ACC112 (cell line): ENCODE results near the gene EPG5.
"Not testable (repeated sequence)": the region's sequence is repeated elsewhere in the genome, so short reads cannot be mapped to it uniquely, and the experiment has no call there.

Experiments used
- H2AFZ ChIP-seq: fragments of 200-600 bp; sonication (generic); one replicate; pipeline ENCODE4 v1.6.0; 2017; ENCODE audit warnings: antibody characterized with exemption, low read length; ENCODE audit not compliant: unreplicated experiment
- H3K27ac ChIP-seq: fragments of 200-600 bp; sonication (generic); 2 replicates; pipeline ENCODE4 v1.5.1; 2014; ENCODE audit warnings: low read depth, mild to moderate bottlenecking, antibody characterized with exemption, low read length, moderate library complexity
- H3K27me3 ChIP-seq: fragments of 200-600 bp; sonication (generic); 2 replicates; pipeline ENCODE4 v1.6.1; 2014; ENCODE audit warnings: mild to moderate bottlenecking, antibody characterized with exemption, low read length, moderate library complexity, mixed read lengths; ENCODE audit not compliant: insufficient read depth
- H3K36me3 ChIP-seq: fragments of 200-600 bp; sonication (generic); 2 replicates; pipeline ENCODE4 v1.6.1; 2016; ENCODE audit warnings: mild to moderate bottlenecking, antibody characterized with exemption, low read length, moderate library complexity, mixed read lengths; ENCODE audit not compliant: insufficient read depth
- H3K4me1 ChIP-seq: fragments of 200-600 bp; sonication (generic); one replicate; pipeline ENCODE4 v1.6.1; 2016; ENCODE audit warnings: low read length, mixed read lengths; ENCODE audit not compliant: insufficient read depth, unreplicated experiment, control insufficient read depth
- H3K4me3 ChIP-seq: fragments of 200-600 bp; sonication (generic); 2 replicates; pipeline ENCODE4 v1.5.1; 2014; ENCODE audit warnings: mild to moderate bottlenecking, low read depth, low read length
- H3K79me2 ChIP-seq: fragments of 200-600 bp; sonication (generic); one replicate; pipeline ENCODE4 v1.6.0; 2016; ENCODE audit warnings: low read length; ENCODE audit not compliant: control insufficient read depth, unreplicated experiment, insufficient read depth

The EPG5 gene

DNA sequence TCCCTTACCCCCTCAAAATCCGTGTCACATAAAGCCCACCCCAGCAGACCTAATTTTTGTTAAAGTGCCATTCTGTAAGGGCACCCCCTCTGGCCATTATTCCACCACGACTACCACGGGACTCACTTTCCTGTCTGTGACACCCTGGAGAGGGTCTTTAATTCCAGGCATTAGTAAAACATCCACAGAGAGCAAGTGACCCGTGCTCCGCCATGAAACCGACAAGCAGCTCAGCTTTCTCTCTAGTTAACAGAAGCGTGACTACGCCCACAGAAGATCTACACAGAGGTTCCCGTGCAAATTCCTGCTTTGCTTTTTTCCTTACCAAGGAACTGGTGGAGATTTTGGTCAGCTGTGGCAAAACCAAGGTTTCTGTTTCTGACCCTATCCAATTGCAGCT, 137.3 kb downstream of the EPG5 start:
- H3K79me2 ChIP-seq = no peaks in the 10 kb centered on the region
- H3K27me3 ChIP-seq = no peaks in the 10 kb centered on the region
- H3K4me1 ChIP-seq = peaks cover 15% of the 10 kb centered on the region
- H3K4me3 ChIP-seq = no peak overlapping the region
- H3K36me3 ChIP-seq = no peaks in the 10 kb centered on the region
- H3K27ac ChIP-seq = no peak overlapping the region
- no peak overlapping the region for H2AFZ ChIP-seq

DNA sequence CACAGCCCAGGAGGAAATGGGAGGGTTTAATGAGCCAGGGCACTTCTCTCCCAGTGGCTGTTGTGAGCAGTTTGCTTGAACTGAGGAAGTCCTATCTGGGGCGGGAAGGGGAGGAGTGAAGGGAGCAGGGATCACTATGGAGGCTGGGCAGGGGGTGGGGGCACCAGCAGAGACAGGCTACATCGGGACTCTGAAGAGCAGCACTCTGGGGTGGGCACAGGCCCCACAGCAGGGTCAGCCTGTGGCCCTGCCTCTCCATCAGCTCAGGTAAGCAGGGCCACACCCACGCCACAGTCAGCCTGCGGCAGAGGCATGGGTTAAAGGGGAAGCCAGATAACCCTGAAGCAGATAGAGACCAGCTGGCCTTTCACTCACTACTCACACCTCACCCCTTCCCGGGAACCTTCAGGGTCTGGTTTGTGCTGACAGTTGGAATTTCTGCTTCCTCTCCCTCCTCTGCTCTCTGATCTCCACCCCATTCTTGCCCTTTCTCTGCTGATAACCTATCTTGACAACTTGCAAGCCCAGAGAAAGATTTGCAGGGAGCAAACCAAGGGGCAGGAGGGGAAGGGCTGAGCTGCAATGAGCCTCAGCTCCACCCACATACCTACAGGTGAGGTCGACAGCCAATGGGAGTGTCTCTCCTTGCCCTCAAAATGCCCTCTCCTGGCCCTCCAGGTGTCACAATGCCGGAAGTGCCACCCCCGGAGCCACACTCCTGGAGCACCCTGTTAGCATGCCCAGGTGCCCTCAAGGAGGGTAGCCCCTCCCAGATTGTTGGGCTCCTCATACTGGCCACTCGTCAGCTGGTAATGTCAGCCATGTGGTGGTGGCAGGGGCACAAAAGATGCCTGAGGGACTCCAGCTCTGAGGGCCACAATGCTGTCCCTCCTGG, 138.0 kb downstream of the EPG5 start:
- H3K27ac ChIP-seq = no peak overlapping the region
- H3K79me2 ChIP-seq = no peaks in the 10 kb centered on the region
- no peak overlapping the region for H3K4me3 ChIP-seq
- H3K27me3 ChIP-seq = no peaks in the 10 kb centered on the region
- H3K4me1 ChIP-seq = peaks cover 15% of the 10 kb centered on the region
- no peak overlapping the region for H2AFZ ChIP-seq
- H3K36me3 ChIP-seq = no peaks in the 10 kb centered on the region

DNA sequence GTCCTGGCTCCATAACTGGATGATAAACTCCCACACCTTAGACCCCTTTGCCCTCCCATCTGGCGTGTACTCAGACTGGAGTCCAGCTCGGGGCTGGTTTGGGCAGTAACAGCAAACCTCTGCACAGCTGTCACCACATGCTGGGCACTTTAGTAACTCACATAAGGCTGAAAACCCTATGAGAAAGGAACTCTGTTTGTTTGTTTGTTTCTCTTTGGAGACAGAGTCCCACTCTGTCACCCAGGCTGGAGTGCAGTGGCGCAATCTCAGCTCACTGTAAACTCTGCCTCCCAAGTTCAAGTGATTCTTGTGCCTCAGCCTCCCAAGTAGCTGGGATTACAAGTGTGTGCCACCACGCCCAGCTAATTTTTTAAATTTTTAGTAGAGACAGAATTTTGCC, 140.4 kb downstream of the EPG5 start:
- H3K79me2 ChIP-seq, H3K27ac ChIP-seq, H3K4me3 ChIP-seq, H3K36me3 ChIP-seq, H3K27me3 ChIP-seq, H2AFZ ChIP-seq: not testable (repeated sequence)
- H3K4me1 ChIP-seq = peaks cover 15% of the 10 kb centered on the region

DNA sequence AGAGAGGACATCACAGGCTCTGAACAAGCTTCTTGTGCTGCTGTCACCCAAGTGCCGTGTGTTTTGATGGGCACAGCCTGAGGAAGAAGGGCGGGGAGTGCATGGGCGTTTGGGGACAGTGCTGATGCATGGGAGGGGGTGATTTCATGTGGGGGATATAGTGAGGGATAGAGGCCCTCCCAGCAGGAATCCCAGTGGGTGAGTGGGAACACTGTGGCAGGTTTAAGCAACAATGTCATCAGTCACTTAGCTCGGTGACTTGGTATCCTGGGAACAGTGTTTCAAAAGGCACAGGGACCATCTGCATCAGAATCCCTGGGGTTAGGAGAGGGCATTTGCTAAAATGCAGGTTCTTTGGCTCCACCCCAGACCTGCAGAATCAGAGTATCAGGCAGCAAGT, 141.0 kb downstream of the EPG5 start:
- Histone ChIP-seq H3K4me3 (no peak overlapping the region), H2AFZ (no peak overlapping the region), H3K27me3 (no peaks in the 10 kb centered on the region), H3K27ac (no peak overlapping the region), H3K79me2 (no peaks in the 10 kb centered on the region), H3K36me3 (peaks cover 5% of the 10 kb centered on the region; the same call in 1 of the 2 replicates), H3K4me1 (peaks cover 15% of the 10 kb centered on the region)

DNA sequence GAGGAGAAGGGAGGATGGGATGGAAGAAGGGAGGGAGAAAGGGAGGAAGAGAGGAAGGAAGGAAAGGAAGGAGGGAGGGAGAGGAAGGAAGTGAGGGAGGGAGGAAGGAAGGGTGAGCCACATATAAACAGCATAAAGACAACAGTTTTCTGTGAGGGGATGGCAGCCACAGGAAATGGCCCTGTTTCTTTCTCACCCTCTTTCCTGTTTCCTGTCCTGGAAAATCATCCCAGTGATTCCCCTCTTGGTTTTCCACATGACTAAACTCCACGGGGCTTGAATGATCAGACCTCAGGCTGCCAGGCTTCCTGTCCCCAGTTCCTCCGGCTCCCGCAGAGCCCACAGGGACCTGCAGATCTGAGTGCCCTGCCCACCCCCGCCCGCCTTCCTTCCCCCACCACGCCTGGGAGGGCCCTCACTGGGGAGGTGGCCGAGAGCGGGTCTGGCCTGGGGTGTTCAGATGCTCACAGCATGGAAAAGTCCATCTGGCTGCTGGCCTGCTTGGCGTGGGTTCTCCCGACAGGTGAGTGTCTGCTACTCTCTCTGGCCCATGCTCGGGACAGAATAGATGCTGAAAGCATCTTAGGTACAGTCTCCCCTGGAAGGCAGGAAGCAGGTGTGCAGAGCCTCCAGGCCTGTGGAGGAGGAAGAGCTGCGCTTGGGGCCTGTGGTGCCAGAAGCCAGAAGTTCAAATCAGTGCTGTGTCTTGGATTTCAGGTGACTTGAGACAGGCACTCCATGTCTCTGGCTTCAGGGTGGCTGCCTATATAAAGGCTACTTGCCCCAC, 141.7 kb downstream of the EPG5 start, which contains the start of gene SIGLEC15:
SIGLEC15 (plus strand) TSS at position 418 of the 787 bp plus-strand sequence; CDS start at position 472, 54 bp downstream.
- no peak within 1 kb of the TSS for H3K27ac ChIP-seq
- no peaks in the 10 kb centered on the region for H3K79me2 ChIP-seq
- H3K4me1 ChIP-seq = peaks cover 15% of the 10 kb centered on the region
- peaks cover 5% of the 10 kb centered on the region; the same call in 1 of the 2 replicates for H3K36me3 ChIP-seq
- H2AFZ ChIP-seq = no peak within 1 kb of the TSS
- no peaks in the 10 kb centered on the region for H3K27me3 ChIP-seq
- H3K4me3 ChIP-seq = no peak within 1 kb of the TSS

DNA sequence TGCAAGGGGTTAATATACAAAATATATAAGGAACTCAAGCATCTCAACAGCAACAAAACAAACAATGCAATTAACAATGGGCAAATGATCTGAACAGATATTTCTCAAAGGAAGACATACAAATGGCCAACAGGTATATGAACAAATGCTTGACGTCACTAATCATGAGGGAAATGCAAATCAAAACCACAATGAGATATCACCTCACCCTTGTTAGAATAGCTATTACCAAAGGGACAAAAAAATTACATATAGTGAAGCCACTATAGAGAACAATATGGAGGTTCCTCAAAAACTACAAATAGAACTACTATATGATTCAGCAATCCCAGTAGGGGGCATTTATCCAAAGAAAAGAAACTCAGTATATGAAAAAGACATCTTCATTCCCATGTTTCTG, 145.4 kb downstream of the EPG5 start:
- peaks cover 5% of the 10 kb centered on the region; the same call in 1 of the 2 replicates for H3K36me3 ChIP-seq
- H3K4me3 ChIP-seq = no peak overlapping the region
- H2AFZ ChIP-seq = no peak overlapping the region
- no peaks in the 10 kb centered on the region for H3K79me2 ChIP-seq
- H3K27me3 ChIP-seq = no peaks in the 10 kb centered on the region
- peaks cover 10% of the 10 kb centered on the region for H3K4me1 ChIP-seq
- H3K27ac ChIP-seq = no peak overlapping the region

DNA sequence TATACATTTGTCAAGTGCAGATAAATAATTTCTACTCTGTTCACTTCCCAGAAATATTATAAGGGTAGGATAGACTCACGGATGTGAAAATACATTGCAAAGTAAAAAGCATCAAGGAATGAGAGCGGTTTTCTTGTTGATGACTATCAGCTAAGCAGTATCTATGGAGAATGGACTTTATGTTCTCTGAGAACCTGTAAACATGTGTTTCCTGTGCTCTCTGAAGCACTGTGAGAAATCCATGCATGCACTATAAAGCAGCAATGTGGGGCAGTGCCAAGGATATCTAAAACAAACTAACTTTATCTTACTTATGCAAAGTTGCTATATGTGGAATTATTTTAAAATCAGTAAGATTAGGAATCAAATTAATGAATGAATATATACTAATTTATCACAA, 146.1 kb downstream of the EPG5 start:
- no peak overlapping the region for H3K27ac ChIP-seq
- peaks cover 5% of the 10 kb centered on the region; the same call in 1 of the 2 replicates for H3K36me3 ChIP-seq
- H3K4me3 ChIP-seq = no peak overlapping the region
- H2AFZ ChIP-seq = no peak overlapping the region
- peaks cover 10% of the 10 kb centered on the region for H3K4me1 ChIP-seq
- H3K27me3 ChIP-seq = no peaks in the 10 kb centered on the region
- no peaks in the 10 kb centered on the region for H3K79me2 ChIP-seq

DNA sequence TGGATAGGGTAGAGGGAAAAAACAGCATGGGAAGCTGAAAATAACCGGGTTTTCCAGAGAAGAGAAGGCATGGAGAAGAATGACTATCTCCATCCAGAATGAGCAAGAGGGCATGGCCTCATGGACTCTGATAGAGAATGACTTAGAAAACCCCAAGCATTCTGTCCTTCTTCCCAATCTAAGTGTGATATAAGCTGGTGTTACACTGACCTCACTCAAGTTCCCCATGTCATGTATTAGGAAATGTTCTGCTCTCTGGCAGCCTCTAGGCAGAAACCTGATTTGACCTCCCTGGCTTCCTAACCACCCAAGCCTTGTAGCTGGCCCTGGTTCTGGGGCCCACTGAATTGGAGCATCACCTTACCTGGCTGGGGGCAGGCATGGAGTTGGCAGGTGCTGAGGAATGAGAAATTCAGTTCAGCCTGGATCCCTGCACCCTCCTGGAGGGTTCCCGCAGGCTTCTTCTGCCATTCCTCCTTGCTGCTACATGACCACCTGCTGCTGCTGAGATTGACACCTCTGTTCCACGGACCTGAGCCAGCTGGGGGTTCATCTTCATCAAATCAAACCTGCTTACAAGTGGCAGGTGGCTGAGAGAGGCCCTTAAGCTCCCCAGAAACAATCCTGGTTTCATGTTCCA, 146.9 kb downstream of the EPG5 start:
- H3K27me3 ChIP-seq = no peaks in the 10 kb centered on the region

DNA sequence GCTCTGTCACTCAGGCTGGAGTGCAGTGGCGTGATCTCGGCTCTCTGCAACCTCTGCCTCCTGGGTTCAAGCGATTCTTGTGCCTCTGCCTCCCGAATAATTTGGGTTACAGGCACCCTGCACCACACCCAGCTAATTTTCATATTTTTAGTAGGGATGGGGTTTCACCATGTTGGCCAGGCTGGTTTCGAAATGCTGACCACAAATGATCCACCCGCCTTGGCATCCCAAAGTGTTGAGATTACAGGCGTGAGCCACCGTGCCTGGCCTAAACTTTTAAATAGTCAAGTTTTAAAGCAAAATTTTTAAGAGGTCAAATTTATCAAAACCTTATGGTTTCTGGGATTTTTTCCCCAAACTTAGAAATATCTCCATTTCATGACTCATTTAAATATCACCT, 148.4 kb downstream of the EPG5 start:
- not testable (repeated sequence) for H3K79me2 ChIP-seq, H3K27ac ChIP-seq, H3K27me3 ChIP-seq, H3K4me3 ChIP-seq, H2AFZ ChIP-seq, H3K36me3 ChIP-seq
- H3K4me1 ChIP-seq = peaks cover 17% of the 10 kb centered on the region

More for the DNA sequence above, 146.9 kb downstream of the EPG5 start:
- H2AFZ ChIP-seq = no peak overlapping the region
- H3K36me3 ChIP-seq = peaks cover 5% of the 10 kb centered on the region; the same call in 1 of the 2 replicates
- H3K79me2 ChIP-seq = no peaks in the 10 kb centered on the region
- no peak overlapping the region for H3K27ac ChIP-seq
- peaks cover 10% of the 10 kb centered on the region for H3K4me1 ChIP-seq
- no peak overlapping the region for H3K4me3 ChIP-seq

DNA sequence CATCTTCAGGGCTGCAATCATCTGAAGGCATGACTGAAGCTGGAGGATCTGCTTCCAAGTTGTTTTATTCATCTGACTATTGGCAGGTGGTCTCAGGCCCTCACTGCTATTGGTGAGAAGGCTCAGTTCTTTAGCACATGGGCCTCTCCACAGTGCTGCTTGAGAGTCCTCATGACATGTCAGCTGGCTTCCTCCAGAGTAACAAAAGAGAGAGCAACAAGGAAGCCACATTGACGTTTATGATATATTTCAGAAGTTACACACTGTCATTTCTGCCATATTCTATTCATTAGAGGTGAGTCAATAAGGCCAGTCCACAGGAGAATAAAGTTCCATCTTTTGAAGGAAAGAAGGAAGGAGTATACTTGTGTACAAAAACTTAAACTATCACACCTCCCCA, 149.6 kb downstream of the EPG5 start:
- no peaks in the 10 kb centered on the region for H3K27me3 ChIP-seq
- H3K79me2 ChIP-seq = no peaks in the 10 kb centered on the region
- H2AFZ ChIP-seq = no peak overlapping the region
- H3K4me3 ChIP-seq = no peak overlapping the region
- peaks cover 17% of the 10 kb centered on the region for H3K4me1 ChIP-seq
- no peak overlapping the region for H3K27ac ChIP-seq
- H3K36me3 ChIP-seq = peaks cover 5% of the 10 kb centered on the region; the same call in 1 of the 2 replicates
